Activated T-helper 1 cell treated with Interleukin-2 at 50 U/mL for 16 hours (primary cell): Measurements from ENCODE around the gene NAE1.

Experiments used
- DNase-seq: peaks from one replicate; pipeline ENCODE4 v3.0.0-alpha.2; 2020; ENCODE audit warnings: low read depth

Gene NAE1

DNA sequence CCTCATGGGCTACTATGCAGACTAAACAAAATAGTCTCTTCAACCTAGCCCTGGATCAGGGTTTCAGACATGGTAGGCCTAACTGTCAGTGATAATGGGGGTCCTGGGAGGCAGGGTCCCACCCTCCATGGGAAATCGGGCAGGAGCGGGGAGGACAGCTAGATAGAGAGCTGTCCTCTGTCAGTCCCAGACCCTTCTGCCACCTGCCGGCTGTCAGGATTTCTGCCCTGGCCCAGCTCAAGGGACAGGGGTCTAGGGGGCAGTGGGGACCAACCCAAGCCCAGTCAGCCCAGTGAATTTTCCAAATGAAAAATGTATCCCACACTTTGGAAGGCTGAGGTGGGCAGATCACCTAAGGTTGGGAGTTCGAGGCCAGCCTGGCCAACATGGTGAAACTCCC, 18.8 kb upstream of the NAE1 start:
- DNase-seq = no peak

DNA sequence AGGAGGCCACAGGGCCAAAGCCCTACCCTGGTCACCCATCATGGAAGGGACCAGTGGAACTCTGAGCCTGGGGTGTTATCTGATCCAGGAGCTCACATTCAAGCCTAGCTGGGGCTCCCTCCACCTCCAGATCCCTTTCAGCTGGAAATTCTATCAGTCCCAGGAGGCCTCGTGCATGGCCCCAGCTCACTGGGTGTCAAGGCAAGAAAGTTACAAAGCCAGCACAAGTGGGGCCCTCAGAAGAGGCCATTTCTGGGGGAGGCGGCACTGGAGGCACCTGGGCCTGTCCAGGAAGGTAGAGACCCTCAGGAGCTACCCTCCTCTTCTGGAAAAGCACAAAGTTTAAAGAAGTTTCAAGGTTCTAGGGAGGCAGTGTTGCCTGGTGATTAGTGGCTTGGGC, 18.2 kb upstream of the NAE1 start:
- no peak for DNase-seq

DNA sequence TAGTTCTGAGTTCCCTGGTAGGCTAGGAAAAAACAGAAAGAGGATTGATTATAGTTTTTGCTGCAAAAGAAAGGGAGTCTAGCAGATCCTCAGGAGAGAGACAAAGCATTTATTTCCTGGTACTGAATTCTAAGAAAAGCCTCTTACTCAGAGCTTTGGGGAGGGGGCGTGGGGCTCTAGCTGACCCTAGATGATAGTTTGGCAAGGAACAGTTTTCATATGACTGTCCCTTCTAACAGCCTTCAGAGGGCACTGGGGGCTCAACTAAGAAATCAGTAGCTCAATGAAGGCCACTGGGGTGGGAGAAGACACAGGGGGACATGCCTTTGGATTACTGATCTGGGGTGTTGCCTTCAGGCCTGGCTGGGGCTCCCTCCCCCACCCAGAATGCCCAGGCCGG, 17.4 kb upstream of the NAE1 start:
- no peak for DNase-seq

DNA sequence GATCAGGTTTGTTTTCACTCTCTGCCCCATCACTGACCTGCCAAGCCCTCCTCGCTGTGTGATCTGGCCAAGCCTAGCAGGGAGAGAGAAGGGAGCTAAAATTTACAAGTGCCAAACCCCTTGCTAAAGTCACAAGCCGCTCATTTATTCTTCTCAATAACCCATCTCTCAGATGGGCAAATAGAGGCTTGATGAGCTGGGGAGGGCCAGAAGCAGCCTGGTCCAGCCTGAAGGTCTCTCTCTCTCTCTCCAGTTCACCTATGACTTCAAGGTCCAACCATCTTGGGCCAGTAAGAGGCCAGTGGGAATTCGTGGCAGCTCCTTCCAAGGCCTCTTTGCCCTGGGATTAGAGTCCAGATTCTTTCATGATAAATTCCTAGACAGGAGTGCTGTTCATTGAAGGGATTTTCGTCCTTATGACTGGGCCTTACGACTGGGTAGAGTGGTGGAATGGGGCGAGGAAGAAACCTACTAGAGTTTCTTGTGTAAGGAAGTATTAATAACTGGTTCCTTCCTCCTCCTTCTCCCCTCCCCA, 16.8 kb upstream of the NAE1 start:
- DNase-seq = no peak

DNA sequence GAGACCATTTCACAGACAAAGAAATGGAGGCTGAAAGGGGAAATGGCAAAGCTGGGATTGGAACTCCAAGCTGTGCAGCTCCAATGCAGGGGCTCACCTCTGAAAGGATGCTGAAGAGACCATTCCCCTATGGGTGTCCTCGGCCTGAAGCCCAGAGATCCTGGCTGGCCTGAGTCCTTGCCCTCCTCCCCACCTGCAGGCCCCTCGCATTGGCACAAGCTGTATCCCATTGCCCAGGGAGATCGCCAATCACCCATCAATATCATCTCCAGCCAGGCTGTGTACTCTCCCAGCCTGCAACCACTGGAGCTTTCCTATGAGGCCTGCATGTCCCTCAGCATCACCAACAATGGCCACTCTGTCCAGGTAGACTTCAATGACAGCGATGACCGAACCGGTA, 16.1 kb upstream of the NAE1 start:
- DNase-seq = no peak

DNA sequence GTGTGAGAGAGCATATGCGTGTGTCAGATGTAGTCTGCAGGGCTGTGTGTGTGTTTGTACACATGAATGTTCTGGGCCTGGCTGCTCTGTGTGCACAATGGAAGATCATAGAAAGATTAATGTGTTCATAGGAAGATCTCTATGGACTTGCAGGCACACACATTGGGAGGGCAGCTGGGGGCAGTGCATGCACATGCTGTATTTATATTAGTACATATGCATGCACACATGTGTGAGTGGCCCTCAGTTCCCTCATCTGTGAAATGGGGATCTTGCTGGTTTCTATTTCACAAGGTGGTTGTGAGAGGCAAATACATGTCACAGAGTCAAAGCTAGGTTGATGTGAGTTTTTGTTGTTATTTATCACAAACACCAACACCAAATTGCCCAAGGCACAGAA, 15.5 kb upstream of the NAE1 start:
- DNase-seq = no peak

DNA sequence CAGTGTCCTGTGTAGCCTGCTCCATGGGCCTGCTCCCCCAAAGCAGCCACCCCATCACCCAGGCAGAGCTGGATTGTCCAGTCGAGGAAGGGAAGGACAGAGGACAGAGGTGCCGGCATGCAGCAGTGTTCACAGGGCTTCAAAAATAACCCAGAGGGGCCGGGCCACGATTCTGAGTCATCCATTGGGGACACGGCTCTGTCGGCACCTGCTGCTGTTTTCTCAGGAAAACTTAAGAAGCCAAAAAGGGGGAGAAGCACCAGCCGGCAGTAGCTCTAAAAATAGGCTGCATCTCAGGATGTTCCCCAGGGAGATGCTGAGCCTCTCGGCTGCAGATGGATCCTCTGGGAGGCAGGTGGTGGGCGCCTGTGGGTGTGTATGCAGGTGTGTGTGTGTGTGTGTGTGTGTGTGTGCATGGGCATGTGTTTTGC, 15.0 kb upstream of the NAE1 start:
- DNase-seq = no peak

DNA sequence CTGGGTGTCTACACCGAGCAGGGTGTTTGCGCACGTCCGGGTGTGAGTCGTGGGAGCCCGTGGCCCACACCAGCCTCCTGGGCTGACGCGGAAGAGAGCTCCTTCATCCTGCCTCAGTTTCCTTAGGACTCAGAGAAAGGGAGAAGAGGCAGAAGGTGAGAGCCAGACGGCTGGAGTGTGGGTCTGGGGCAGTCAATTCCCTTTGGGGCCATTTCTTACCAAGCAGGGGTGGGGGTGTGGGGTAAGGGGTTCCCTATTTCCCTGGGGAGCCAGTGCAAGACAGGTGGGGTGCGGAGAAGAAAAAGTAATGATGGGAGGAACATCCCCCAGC, 14.3 kb upstream of the NAE1 start:
- DNase-seq = no peak

DNA sequence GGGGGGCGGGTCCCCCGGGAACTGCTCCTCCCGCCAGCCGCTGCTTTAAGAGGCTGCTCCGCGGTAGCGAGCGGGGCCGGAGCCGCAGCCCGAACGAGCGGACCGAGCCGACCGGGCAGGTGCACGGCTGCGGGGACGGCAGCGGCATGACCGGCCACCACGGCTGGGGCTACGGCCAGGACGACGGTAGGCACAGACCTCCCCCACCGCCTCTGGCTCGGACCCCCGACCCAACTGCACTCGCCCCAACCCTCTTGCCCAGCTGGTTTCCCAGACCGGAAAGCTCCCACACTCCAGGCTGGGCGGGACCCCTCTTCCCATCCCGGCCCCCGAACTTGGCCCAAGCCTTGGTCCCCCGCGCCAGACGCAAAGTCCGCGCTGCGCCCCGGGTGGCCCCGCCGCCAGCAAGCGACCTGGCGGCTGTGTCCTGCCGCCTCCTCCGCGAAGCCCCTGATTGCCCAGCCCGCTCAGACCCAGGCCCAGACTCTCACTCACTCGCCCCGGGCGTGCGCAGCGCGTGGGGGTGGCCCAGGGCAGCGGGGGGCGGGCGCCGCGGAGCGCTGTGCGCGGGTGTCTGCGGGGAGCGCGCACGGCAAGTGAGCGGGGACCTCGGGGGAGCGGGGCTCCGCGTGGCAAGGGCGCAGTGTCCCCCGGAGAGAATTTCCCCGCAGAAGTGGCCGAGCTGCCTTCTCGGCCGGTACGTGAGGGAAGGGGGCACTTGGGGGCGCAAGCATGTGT, 13.7 kb upstream of the NAE1 start, which contains the start of gene CA7:
Gene CA7 (plus strand): TSS at position 73 of the 738 bp plus-strand sequence. CDS start 74 bp downstream, at position 147.
- DNase-seq = no peak

DNA sequence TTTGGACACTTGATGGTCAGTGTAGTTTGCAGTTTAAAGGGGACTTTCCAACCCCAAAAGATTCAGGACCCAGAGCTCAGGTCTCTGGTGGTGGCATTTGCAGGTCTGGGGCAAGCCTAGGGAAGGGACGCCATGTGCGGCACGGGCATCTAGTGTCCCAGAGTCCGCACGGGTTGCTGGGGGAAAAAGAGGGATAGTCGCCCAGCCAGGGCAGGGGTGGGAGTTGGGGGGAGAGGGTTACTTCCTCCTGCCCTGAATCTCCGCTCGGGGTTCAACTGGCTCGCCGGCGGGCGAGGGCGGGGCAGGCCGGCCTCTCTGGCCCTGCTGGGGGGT, 13.2 kb upstream of the NAE1 start:
- no peak for DNase-seq

DNA sequence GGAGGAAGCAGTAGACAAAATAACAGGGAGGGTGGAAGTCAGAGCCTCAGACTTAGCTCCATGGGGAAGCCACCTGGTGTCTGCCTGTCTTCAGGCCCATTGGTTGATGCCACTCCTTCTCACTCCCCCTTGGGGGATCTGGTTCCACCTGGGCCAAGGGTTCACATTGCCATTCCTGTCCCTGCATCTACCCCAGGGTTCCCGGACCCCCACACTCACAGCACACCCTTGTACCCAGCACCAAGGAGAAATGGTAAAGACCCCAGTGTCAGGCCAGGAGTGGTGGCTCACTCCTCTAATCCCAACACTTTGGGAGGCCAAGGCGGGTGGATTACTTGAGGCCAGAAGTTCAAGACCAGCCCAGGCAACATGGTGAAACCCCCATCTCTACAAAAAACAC, 12.4 kb upstream of the NAE1 start:
- DNase-seq = no peak

DNA sequence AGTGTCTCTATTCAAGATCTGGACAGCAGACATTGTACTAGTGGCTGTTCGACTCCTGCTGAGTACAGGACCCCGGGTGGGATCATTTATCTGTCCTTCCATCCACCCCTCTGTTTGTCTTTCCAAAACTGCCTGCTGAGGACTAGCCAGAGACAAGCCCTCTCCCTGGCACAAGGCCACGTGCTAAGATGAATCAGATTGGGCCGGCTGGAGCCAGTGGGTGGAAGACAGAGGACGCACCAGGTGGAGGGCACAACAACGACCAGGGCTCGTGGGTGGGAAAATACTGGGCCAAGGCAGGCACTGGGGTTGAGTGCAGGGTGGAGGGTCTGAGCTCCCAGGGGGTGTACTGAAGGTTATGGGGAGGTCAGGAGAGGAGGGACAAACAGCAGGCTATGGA, 12.0 kb upstream of the NAE1 start:
- no peak for DNase-seq

DNA sequence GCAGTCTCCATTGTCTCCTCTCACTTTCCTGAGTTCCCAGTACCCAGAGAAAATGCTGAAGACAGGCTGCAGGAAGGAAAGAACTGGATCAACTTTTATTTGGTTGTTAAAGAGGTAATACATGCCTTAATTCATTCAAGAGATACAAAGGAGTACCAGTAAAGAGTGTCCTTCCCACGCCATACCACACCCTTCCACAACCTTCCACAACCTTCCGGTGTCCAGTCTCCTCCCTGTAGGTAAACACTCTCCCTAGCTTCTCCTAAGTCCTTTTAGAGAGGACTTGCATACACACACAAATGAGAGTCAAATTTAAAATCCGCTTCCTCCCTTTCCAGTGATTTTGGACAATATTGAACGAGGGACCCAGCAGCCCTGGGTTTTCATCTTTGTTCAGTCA, 10.6 kb upstream of the NAE1 start:
- DNase-seq = no peak

DNA sequence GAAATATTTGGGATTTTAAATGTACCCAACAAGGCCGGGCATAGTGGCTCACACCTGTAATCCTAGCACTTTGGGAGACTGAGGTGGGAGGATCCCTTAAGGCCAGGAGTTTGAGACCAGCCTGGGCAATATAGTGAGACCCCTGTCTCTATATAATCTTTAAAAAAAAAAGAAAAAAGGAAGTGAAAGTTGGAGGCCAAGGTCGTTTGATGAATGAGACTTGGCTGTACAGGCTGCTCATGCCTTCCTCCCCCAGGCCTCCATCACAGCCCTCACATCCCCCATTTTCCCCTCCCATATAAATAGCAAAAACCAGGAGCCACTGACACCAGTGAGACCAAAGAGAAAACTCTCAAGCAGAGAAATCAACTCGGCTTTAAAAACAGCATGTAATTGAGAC, 10.1 kb upstream of the NAE1 start:
- no peak for DNase-seq

DNA sequence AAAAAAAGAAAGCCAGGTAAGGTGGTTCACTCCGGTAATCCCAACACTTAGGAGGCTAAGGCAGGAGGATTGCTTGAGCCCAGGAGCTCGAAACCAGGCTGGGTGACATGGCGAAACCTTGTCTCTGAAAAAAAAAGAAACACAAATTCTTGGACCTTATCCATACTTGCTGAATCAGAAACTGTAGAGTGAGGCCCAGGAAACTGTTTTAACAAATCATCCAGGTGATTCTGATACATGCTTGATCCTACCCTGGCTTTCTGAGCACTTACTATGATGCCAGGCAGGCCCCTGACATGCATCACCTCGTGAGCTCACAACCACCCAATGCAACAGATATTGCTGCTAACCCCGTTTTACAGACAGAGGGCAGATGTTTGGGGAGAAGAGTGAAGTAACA, 4.0 kb upstream of the NAE1 start:
- DNase-seq = no peak

DNA sequence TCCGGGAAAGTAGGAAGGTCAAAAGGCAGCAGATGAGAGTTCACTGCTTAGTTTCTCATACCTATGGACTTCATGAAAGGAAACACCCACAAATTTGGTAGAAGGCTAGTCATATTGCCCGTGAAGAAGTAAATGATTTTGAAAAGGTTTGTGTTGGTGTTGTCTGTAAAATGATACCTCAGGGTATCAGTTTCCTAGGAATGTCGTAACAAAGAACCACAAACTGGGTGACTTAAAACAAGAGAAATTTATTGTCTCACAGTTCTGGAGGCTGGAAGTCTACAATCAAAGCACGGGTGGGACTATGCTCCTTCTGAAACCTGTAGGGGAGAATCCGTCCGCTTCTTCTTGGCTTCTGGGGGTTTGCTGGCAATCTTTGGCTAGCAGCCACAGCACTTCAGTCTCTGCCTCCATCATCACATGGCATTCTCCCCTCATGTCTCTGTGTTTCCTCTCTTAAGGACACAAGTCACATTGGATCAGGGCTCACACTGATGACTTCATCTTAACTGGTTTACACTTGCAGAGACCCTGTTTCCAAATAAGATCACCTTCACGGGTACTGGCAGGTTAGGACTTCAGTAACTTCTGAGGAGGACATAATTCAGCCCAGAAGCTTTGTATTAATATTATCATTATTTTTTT, 2.0 kb upstream of the NAE1 start:
- no peak for DNase-seq

DNA sequence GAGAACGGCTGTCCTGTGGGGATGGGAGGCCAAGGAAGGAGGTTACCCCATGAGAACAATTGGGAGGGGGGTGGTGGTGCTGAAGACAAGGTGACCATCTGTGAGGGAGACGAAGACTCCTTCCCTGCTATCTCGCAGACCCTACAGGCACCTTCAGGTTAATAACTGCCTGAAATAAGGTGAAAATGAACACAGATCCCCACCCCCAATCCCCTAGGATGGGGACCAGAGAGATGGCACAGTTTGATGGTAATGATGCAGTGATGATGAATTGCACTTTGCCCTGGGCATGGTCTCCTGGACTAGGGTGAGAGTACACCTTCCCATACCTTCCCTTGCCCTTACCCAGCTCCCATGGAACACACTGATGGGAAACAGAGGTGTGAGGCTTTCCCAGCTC, 1.4 kb upstream of the NAE1 start:
- no peak for DNase-seq

DNA sequence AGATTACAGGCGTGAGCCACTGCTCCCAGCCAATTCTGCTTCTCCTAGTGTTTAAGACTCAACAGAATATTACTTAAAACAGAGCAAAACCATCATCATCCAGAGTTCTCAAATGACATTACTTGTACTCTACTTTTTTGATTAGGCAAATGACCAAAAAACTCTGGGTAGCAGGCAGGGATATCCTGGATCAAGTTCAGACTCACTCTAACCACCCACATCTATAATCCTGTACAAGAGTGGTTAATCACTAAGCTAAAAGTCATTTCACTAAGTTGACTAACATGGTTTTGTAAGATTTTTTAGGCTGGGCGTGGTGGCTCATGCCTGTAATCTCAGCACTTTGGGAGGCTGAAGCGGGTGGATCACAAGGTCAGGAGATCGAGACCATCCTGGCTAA, 6.8 kb downstream of the NAE1 start:
- DNase-seq = no peak

DNA sequence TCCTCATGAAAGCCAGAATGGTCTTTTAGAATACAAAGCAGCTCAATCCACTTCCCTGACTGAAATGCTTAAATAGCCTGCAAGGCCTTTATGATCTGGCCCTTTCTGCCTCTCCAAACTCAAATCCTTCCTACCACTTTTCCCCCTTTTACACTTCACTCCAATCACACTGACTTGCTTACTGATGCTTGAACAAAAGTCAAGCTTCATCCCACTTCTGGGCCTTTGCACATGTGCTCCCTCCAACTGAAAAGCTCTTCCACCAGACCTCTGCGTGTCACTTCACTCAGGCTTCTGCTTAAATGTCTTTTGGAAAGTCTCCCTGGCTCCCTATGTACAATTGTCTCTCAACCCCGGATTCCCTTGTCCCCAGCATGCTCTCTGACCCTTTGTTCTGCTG, 16.0 kb downstream of the NAE1 start:
- no peak for DNase-seq

DNA sequence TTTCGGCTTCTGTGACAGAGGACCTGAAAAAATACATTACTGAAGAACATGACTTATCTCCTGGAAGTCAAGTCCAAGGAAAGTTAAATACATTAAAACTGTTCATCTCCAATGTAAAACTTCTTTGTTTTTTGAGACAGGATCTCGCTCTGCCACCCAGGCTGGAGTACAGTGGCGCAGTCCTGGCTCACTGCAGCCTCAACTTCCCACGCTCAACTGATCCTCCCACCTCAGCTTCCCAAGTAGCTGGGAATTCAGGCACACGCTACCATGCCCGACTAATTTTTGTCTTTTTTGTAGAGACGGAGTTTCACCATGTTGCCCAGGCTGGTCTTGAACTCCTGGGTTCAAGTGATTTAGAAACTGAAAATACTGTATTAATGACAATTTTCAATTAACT, 19.7 kb downstream of the NAE1 start:
- DNase-seq = no peak

DNA sequence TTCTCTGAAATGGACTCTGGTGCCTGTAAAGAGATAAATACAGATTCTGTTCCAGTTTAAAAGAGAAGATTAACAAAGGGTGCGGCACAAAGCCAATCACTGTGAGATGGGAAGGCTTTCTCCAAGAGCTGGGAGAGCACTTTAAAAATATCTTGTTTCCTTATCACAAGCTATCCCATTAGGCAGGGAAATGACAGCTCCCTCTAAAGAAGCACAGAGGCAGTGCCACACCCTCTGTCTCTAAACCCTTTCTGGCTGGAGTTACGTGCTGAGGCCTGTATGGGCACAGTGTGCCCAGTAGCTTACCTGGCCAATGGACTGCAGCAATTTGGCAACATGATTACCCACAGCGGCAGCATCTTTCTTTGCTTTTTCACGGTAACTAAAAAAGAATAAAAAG, 20.4 kb downstream of the NAE1 start:
- no peak for DNase-seq

DNA sequence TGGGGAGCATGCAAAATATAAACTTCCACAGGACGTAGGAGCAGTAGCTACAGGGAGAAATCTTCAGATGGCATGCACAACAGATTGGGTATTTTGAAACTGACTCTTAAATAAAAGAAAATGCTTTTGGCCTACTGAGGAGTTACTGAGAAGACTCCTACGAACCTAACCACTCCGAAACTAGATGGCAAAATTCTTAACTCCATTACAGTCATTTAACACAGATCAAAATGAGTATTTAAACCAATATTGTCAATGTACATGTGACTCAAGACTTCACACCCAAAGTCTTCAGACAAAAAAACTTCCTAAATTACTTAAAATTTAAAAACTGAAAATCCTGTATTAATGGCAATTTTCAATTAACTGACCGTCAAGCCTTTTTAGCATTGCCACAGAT, 21.0 kb downstream of the NAE1 start:
- DNase-seq = no peak

DNA sequence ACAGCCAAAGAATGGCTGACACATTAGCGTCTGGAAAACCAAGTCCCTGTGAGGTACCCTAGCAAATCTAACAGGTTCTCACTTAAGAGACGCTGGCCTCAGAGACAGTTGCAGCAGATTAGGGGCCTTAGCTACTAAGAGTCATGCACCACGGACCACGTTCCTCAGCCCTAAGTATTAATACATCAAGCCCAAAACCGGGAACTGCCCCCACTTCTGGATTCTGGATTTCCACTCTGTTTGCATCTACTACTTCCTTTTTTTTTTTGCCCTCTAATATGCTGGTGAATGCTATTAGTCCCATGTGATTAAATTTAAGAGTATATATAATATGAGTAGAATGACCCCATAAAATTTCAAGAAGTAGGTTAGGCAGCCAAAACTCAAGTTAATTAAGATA, 28.6 kb downstream of the NAE1 start:
- DNase-seq = no peak
